ENCODE results near the gene SCYGR8.

GRCh38 chr2:227793148-227793712, 47.5 kb downstream of the SCYGR8 start:
- TF ChIP-seq CTCF (IDR thresholded peaks at IDR 0.05 in 2 of 3, conservative IDR thresholded peaks at IDR 0.05 in 1 of 3; ENCODE audit: control insufficient read depth in 2 of 3, extremely low read depth in 1 of 3, insufficient read depth in 1 of 3, low read depth in 3 of 3, low read length in 3 of 3), result no peak
- no peak for TF ChIP-seq BACH1 (IDR thresholded peaks at IDR 0.05; ENCODE audit: borderline replicate concordance)
- TF ChIP-seq EZH2 (IDR thresholded peaks at IDR 0.05; ENCODE audit: borderline replicate concordance, control insufficient read depth, low read depth, low read length), result no peak
